LNCaP clone FGC (cell line): ENCODE results near the gene SORT1.
"Not testable (repeated sequence)": the region's sequence is repeated elsewhere in the genome, so short reads cannot be mapped to it uniquely, and the experiment has no call there.

ENCODE experiments used
- DNase-seq: peaks from one replicate; pipeline ENCODE4 v3.0.0-alpha.2; 2011; ENCODE audit warnings: low read depth
- H3K4me3 ChIP-seq: 2 replicates; pipeline ENCODE4 v1.5.1; 2011; ENCODE audit warnings: mild to moderate bottlenecking, low read depth, low read length, control low read depth
- TF ChIP-seq, protein P1 (sequence below): IDR thresholded peaks from 2 replicates; pipeline ENCODE4 v1.5.1; 2012; ENCODE audit warnings: mild to moderate bottlenecking; ENCODE audit not compliant: control insufficient read depth, insufficient read depth; ENCODE audit errors: extremely low read depth

Gene SORT1

DNA sequence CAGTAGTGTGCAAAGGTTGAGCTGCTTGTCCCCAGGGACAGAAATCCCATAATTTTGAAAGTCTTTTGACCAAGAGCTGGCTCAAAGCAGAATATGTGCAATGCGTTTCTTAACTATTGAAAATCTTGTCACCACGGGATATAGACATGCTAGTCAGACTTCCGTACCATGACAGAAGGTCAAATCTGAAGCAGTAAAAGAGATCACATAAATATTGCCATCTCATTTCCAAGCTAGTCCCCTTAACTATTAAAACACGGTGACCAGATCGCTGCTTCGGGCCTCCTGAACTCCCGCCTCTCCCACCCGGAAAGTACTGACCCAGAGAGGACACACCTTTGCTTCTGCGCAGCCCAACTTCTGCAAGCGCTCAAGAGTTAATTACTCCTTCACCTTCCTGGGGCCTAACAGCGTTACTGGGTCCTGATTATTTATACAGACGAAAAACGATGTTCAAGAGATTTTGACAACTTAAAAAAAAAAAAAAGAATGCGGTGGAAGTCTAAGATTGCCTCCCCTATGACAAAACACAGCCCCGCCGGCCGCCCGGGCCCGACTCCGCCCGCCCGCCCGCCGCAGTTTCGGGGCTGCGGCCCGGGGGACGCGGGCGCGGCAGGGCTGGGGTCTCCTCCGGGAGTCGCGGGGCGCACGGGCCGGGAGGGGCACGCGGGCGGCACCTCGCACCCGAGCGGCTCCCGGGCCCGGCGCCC is 692 bp downstream of the SORT1 start:
- TF ChIP-seq, protein P1, sequence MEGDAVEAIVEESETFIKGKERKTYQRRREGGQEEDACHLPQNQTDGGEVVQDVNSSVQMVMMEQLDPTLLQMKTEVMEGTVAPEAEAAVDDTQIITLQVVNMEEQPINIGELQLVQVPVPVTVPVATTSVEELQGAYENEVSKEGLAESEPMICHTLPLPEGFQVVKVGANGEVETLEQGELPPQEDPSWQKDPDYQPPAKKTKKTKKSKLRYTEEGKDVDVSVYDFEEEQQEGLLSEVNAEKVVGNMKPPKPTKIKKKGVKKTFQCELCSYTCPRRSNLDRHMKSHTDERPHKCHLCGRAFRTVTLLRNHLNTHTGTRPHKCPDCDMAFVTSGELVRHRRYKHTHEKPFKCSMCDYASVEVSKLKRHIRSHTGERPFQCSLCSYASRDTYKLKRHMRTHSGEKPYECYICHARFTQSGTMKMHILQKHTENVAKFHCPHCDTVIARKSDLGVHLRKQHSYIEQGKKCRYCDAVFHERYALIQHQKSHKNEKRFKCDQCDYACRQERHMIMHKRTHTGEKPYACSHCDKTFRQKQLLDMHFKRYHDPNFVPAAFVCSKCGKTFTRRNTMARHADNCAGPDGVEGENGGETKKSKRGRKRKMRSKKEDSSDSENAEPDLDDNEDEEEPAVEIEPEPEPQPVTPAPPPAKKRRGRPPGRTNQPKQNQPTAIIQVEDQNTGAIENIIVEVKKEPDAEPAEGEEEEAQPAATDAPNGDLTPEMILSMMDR, result no peak
- H3K4me3 ChIP-seq, result peak overlapping the region; percentile 58
- no peak for DNase-seq

- H3K4me3 ChIP-seq, result no peak overlapping the region
- TF ChIP-seq, protein P1, result no peak
- DNase-seq, result no peak
Observed at GRCh38 chr1:109396513-109396839, 1.2 kb downstream of the SORT1 start.

DNA sequence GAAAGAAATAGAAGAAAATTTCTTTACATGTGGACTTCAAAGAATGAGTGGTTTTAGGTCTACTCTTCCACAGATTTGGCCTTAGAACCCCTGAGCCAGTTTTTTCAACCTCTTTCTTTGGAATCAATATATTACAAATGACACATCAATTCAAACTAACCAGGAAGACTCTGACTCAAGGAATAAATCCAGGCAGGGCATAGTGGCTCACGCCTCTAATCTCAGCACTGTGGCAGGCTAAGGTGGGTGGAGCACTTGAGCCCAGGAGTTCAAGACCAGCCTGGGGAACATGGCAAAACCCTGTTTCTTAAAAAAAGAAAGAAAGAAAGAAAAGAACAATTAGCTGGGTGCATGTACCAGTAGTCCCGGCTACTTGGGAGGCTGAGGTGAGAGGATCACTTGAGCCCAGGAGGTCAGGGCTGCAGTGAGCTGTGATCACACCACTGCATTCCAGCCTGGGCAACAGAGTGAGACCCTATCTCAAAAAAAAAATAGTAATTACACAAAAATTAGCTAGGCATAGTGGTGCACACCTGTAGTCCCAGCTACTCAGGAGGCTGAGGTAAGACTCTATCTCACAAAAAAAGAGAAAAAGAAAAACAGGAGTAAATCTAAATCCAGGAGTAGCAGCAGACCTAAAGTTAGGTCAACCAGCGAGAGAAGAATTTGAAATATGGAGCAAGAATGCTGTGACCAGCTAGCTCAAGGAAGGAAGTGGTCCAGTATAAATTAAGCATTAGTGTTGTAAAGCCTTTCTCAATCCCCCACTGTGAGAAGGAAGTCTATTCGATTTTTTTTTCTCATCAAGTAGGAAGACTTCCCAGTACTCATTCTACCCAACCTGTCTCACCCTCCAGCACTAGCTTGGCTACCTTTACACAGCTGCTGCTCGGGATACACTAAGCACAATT is 1.9 kb downstream of the SORT1 start:
- no peak for DNase-seq
- TF ChIP-seq, protein P1, result no peak
- H3K4me3 ChIP-seq, result no peak overlapping the region

- DNase-seq, H3K4me3 ChIP-seq: not testable (repeated sequence)
Observed at GRCh38 chr1:109395282-109395599, 2.5 kb downstream of the SORT1 start.

GRCh38 chr1:109394591-109395281 is 3.0 kb downstream of the SORT1 start:
- DNase-seq, result no peak
- TF ChIP-seq, protein P1, result no peak
- H3K4me3 ChIP-seq, result no peak overlapping the region

DNA sequence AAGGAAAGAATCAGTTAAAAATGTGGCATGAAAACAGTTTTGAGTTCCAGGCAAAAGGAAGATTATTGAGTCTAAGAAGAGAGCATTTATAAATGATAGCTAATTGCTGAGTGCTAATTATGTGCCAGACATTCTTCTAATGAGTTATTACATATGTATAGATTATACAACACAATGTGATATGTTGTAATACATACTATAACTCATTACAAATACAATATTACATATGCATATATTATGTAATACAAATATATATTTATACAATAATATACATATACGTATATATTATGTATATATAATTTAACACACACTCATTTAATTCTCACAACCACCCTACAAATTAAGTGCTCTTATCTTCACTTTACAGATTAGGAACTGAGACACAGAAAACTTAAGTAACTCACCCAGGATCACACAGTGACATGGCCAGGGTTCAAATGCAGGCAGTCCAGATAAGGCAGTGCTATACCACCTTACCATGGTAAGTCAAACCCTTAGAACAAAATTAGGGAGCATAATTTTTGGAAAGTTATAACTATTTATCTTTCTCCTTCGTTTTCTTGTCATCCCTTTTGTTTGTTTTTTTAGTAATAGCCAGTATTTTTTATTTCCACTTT is 4.0 kb downstream of the SORT1 start:
- DNase-seq, result no peak
- no peak overlapping the region for H3K4me3 ChIP-seq
- TF ChIP-seq, protein P1, result no peak
